HG03558 (cell line): ENCODE data around the gene ATXN1.

ENCODE experiments used
- ATAC-seq: cut with Tn5 transposase; IDR thresholded peaks from one replicate; pipeline ENCODE4 v1.9.1; 2021; ENCODE audit warnings: moderate number of reproducible peaks; ENCODE audit not compliant: unreplicated experiment; ENCODE audit errors: extremely low read depth

Gene ATXN1

DNA sequence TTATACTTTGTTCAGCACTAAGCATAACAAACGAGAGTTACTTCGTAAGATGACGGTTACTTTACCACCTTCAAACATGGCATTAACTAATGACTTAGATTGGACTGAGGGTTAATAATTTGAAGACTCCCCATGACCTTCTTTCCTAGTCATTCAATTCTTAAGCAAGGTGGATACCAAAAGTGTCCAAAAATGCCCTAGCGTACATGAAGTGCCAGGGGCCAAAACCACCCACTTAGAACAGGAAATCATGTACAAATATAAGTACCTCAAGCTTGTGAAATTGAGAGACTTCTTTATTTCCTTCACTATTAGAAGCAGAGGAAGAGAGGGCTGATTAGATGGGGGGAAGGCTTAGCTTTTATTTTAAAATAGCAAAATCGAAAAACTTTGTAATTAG is 166.4 kb downstream of the ATXN1 start:
- no peak for ATAC-seq

DNA sequence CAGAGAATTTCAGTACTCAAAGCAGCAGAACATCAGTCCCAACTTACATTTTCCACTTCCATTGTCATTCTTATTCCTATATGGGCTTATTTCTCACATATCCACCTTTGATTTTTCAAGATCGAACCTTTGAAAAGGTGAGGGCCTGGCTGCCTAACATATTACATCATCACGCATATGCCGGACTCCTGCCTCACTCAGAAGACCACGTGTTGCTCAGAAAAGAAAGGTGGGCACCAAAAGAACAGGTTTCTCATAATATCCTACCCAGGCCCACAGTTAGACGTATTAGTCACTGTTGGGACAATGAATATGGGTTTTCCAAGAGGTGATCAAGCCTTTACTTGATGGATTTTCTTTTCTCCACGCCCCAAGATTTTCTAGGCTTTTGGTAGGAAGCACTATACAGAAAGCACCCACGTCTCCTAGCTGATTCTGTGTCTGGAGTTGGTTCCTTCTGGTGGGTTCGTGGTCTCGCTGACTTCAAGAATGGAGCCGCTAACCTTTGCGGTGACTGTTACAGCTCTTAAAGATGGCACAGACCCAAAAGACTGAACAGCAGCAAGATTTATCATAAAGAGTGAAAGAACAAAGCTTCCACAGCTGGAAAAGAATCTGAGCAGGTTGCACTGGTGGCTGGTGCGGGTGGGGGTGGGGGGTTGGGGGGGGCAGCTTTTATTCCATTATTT is 168.9 kb downstream of the ATXN1 start:
- no peak for ATAC-seq

DNA sequence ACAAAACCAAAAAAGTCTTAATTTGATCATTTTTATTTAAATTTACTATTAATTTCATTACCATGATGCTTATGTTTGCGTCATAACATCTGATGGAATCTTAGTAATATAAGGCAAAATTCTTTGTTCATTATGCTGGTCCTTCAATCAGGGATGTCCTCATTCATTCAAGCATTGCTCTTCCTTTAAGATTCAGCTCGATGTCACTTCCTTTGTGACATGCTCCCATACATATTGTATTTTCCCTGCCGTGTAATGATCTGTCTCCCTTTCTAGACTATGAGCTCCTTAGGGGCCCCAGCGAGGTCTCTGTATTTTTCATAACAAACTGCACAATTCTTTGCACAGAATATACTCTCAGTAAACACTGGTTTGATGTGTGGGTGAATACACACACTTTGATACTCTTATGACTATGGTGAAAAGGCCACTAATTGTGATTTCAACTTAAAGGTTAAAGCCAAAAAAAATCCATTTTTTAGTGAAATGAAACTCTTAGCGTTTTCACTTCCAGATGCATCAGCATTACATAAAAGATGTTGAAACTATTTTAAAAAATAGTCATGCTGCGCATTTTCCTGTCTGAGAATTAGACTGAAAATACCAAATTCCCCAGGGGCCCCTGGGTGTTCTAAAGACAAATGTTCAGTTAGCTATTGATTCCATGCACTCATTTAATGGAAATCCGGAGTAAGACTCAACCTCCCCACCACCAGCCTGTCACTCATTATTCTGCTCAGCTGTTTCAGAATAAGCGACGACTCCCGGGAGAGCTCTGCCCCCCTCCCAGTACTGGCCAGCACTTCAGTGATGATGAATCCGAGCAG is 169.7 kb downstream of the ATXN1 start:
- ATAC-seq, result peak; percentile 75

DNA sequence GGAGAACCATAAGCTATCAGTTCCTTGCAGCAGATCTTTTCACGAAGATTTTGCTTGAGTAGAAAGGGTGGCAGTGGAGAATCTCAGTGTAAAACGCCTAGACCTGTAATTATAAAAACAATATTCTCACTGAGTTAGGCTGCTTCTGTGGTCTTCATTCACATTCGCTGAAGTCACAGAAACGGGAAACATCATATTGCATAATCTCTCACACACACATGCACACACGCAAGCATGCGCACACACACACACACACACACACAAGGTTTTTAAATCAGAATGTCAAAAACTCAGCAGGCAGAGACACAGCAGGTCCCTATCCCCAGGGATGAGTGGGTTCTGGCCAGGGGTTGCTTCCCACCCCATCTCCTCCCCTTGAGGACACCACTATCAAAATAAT is 175.5 kb downstream of the ATXN1 start:
- ATAC-seq, result no peak

DNA sequence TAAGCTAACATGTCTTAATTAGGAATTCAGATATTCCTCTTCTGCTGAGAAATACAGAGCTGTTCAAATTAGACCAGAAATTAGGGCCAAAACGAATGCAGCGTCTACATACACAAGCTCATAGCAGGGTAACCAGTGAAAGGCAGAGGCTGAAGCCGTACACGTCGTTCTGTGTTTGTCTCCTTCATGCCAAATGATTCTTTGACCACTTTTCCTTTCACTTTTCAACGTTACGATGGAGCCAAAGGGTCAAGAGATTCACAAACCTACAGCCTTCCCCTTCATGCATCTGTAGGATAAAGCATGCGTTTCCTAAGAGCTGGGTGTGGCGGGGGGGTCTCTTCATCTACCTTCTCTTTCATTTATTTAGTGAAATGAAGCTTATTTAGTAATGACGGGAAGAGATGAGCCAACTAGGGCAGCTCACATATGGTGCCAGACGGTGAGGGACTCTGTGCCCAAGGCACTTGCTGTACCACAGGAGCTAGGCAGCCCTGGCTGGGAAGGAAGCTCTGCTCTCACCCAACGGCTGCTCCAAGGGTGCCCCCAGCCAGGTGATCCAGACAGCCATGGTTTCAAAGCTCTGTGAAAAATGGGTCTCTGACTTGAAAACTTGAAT is 178.0 kb downstream of the ATXN1 start:
- ATAC-seq, result no peak

DNA sequence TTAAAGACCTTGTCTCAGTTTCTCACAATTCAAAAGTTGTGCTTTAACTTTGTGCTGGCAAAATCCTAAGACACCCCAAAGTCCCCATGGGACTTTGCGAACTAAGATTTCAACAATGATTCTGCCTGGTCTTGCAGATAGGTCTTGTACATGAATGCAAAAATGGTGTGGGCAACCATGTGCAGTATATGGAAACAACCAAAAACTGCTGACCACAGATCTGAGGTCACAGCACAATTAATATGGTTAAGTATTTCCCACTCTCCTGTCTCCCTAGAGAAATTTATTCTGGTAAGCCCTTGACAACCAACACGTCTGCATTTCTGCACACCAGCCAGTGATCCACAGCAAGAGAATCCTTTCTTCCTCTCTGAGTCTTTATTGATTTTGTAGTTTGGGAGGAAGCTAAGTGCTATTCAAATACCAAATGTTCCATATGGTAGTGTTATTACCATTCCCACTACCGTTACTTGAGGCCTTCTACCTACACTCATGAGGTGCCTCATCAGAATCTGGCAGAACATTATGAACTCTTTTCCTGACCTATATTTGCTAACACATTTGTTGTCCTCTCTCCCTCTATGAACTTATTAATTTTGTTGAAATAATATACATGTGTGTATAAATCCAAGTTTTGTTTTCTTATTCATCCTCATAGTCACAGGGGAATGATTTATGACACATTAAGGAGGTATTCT is 178.7 kb downstream of the ATXN1 start:
- no peak for ATAC-seq

DNA sequence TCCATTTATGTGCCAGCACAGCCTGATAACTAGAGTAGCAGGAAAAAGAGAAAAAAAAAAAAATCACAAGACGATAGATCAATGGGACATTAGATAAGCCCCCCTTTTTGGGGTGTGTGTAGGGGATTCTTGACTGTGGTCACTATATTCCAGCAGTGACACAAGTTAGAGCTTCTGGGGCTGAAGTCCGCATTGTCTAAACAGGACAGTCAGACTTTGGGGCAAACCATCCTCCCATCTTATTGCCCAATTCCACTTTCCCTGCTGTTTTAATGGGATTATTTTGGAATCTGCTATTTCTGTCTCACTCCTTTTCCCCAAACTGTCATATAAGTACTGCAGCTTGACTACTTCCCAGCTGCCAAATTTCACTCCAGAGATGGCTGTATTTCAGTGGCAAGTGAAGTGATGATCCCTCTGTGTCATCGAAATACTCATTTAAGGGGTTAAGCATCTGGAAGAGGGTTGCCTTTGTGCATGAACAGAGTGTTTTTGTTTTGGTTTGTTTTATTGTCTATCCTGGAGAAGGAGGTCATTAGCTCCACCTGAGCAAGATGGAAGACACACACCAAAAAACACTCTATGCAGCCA is 182.5 kb downstream of the ATXN1 start:
- no peak for ATAC-seq

DNA sequence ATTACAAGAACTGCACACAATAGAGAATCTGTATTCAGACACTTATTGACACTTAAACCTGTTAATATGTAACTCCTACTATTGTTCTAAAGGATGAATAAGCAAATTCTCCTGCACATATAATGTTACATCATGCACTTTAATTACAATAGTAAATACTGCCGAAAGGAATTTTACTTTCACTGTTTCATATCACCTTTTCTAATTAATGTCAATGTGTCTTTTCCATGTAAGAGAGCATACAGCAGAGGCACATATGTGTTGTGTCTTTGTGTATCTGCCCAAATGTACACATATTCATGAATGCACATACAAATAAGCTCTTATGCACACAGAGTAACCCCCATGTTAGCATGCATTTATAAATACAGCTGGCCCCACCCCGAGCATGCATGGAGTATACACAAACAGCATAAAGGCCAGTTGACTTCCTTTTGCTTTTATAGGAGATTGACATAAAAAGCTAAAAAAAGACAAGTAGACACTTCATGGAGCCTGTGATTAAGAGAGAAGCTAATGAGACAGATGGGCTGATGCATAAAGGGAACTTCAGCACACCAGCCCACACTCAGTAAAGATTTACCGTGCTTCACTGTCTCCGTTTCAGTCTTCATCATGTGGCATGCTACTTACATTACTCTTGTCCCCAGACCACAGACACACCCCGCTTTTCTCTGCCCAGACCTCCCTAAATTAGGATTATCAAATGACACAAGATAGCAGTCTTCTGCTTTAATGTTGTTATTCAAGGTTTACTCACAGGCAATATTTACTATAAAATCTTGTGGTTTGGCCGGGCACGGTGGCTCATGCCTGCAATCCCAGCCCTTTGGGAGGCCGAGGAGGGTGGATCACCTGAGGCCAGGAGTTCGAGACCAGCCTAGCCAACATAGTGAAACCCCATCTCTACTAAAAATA is 184.6 kb downstream of the ATXN1 start:
- peak; percentile 82 for ATAC-seq

DNA sequence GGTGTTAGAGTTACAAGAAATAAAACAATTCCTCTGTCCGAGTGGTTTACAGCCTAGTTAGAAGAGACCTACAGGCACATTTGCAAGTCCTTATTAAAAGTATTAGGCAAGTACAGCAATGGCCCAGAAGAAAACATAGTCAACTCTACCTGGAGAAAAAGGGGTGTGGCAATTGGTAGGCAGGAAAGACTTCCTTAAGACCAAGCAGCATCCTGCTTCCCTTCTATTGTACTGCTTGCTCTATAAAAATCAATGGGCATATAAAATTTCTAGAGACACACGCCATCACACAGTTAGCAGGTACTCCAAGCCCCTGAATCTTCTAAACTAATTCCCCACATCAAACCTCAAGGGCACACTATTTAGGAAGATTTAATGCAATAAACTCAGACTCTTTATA is 185.6 kb downstream of the ATXN1 start:
- no peak for ATAC-seq

DNA sequence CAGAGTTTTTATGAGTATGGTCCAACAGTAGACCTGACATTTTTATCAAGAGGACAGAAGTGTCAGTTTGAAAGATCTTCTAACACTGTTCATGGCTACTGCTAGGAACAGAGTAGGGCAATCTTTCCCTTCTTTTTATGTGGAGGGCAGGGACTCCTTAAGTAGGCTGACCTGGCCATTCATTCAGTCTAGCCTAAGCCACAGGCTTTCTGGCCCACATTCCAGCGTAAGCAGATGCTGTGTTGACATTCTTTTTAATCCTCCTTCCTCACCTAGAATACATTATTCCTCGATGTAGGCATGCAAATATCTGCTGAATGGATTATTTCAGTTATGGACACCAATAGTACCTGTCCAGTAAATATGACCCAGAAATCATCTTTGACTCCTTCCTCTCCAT is 188.3 kb downstream of the ATXN1 start:
- ATAC-seq, result no peak

DNA sequence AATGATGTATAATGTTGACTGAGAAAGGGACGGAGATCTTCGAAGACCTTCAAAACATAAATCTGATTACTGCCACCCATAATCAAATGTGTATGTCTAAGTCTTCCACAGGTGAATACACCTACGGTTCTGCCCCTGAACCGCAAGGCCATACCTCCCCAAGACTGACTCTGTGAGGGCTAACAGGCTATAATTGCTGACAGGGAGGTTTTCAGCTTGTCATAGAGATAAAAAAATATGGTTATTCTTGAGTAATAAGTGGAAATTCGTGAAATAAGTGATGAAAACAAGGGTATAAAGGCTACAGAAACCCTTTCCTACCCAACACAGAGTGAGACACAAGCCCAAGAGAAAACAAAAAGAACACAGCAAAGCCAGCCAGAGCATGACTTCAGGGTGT is 188.9 kb downstream of the ATXN1 start:
- ATAC-seq, result no peak

DNA sequence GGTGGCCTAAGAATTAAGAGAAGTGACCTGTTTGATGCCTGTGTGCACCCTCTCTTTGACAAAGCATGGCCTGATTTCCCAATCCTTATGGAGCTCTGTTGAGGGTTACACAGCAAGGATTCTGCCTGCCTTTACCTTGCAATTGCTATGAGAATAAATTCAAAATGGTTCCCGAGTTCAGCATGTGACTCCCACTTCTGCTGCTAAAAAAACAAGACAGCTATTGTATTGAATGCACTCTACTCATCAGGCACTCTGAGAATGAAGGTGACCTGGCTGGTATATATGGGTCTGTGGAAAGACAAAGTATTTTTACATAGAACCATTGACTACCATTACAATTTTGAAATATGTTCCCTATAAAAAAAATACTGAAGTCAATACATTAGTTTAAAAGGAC is 190.3 kb downstream of the ATXN1 start:
- ATAC-seq, result no peak

DNA sequence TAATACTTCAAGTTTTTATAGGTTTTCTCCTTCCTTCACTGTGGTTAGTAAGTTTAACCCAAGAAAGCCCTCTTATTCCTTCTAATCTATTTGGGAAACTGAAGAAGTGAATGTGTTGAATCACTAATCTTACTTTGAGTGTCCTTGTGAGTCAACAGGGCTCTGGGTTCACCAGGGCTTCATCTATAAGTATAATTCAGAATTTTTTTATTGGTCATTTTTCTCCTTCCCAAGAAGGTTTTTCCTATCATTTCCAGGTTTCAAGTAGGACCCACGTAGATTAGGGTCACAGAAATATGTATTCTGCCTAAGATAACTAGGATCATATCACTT is 191.1 kb downstream of the ATXN1 start:
- ATAC-seq, result no peak

DNA sequence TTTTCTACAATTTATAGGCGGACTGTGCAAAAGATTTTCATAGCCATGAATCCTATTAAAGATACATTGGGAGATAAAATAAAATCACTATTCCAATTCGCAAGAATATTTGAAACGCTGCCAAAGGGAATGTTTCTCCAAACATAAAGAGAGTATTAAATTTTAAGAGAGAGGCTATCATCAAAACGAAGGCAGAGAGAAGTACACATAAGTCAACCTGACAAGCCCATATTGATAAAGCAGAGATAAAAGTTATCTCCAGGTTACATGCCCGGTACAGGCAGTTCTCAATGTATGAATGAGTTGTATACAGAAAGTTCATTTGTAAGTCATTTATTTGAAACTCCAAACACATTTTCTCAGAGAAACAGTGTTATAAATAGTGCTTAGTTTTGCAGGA is 193.1 kb downstream of the ATXN1 start:
- ATAC-seq, result no peak

DNA sequence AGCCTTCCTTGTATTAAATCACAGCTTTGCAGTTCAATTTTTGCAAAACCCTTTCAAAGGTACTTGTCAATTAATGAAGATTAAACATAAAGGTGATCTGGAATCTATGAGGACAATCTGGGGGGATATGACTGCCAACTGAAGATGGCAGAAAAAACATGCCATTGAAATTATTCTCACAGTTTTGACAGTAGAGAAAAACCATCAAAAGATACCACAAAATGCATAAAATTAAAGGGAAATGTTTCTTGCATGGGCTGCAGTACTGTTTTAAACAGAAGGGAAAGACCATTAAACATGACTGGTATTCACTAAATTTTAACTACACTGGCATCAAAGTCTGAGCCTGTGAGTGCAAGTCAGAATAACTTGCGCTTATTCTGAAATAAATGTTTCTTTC is 194.2 kb downstream of the ATXN1 start:
- no peak for ATAC-seq

DNA sequence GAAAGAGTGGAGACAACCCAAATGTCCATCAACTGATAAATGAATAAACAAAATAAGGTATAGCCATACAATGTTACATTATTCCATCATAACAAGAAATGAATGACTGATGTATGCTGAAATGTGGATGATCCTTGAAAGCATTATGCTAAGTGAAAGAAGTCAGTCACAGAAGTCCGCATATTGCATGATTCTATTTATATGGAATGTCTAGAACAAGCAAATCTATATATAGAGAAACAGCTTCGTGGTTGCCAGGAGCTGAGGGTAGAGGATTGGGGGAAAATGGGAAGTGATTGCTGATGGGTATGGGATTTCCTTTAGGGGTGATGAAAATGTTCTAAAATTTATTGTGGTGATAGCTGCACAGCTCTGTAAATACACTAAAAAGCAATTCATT is 196.8 kb downstream of the ATXN1 start:
- no peak for ATAC-seq

DNA sequence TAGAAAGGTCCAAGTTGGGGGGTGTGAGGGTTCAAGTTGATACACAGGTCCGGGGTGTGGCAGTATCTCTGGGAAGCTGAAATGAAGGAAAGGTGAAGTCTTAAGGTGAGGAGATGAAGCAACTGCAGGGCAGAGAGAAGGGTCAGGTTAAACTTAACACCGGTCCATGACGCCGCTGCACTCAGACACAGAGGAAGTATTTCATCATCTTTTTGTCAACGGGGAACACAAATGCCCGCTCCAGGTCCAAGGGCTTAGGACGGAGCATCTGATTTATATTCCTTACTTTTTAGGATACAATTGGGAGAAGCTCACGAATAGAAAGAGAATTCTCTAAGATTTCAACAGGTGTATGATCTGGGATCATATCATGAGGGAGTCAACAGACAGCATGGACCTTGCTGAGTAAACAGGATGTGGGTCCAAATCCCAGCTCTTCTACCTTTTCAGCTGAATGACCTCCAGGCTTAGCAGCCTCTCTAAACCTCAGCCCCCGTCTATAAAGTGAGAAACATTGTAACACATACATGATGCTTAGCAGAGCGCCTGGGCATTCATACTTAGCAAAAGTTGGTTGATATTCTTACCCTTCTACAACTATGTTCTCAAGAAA is 197.5 kb downstream of the ATXN1 start:
- ATAC-seq, result no peak

DNA sequence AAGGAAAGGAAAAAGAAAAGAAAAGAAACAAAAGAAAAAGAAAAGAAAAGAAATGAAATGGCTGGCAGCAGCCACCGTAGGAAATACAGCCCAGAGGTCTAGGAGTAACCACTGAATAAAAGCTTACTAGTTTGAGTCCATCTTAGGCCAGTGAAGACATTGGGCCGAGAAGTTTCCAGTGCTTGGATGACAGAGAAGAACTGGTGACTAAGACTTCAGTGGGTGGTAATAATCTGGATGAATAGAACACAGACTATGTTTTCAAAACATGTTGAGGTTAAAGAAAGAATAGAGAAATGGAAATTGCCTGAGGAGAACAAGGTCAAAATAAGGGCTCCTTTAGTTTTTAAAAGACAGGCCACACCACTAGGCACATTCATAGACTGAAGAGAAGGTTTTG is 198.8 kb downstream of the ATXN1 start:
- ATAC-seq, result no peak

DNA sequence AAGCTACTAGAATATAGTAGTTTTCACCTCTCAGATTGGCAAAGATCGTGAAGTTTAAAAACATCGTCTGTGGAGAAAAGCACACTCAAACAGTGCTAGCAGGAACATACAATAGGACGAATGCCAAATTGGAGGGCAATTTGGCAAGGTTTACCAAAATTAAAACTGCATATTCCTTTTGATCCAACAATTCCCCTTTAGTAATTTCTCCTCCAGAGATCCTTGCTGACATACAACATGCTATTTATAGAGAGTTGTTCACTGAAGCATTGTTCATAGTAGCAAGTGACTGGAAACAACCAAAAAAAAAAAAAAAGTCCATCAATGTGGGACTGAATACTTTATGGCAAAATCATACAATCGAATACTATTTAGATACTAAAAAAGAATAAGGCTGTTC is 202.2 kb downstream of the ATXN1 start:
- no peak for ATAC-seq
